Right lobe of liver (tissue), 4 donors: Measurements from ENCODE around the gene TMEM53.

Experiments used
- POLR2A ChIP-seq: fragments of 450-650 bp; IDR thresholded peaks from one replicate; pipeline ENCODE4 v1.6.1; 2017; ENCODE audit warnings: antibody characterized with exemption, mild to moderate bottlenecking
- TF ChIP-seq, protein P1 (sequence below), 4 donors: fragments of 200-600 bp in 3 of 4; fragments of 450-650 bp in 1 of 4; IDR thresholded peaks; one replicate each; pipeline versions ENCODE4 v1.5.1 to v1.8.0; 2016 to 2022; ENCODE audit warnings: antibody characterized with exemption in 4 of 4, mild to moderate bottlenecking in 2 of 4
- donor health status: DM: no; HTN: no; CAD: no.
- donor health status: DM: no; HTN: no; CAD: no.
- donor health status: DM: no; HTN: yes; CAD: no.

DNA sequence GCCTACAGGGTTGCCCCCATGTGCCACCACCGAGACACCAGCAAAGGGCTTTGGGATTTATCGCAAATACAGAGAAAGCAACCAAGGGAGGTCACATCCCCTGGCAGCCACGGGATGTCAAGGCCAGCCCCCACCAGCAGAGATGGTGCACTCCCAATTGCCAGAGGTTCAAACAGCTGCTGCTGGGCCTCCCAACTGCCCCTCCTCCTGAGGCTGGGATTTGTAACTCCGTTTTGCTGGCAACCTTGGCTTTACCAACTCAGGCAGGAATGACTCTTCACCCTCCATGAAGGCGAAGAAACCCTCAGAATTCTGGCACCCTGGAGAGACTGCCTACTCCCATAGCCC lies 11.6 kb downstream of the TMEM53 start:
- TF ChIP-seq POLR2A: no peak
- TF ChIP-seq, protein P1, sequence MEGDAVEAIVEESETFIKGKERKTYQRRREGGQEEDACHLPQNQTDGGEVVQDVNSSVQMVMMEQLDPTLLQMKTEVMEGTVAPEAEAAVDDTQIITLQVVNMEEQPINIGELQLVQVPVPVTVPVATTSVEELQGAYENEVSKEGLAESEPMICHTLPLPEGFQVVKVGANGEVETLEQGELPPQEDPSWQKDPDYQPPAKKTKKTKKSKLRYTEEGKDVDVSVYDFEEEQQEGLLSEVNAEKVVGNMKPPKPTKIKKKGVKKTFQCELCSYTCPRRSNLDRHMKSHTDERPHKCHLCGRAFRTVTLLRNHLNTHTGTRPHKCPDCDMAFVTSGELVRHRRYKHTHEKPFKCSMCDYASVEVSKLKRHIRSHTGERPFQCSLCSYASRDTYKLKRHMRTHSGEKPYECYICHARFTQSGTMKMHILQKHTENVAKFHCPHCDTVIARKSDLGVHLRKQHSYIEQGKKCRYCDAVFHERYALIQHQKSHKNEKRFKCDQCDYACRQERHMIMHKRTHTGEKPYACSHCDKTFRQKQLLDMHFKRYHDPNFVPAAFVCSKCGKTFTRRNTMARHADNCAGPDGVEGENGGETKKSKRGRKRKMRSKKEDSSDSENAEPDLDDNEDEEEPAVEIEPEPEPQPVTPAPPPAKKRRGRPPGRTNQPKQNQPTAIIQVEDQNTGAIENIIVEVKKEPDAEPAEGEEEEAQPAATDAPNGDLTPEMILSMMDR (IDR thresholded peaks at IDR 0.05): no peak
